ENCODE data around the gene FBXO24.

GRCh38 chr7:100626530-100627237, 40.6 kb downstream of the FBXO24 start:
- TF ChIP-seq CTCF (IDR thresholded peaks at IDR 0.05): no peak
- no peak for TF ChIP-seq POLR2AphosphoS5 (IDR thresholded peaks at IDR 0.05)
- TF ChIP-seq POLR2A (IDR thresholded peaks at IDR 0.05): no peak

Data from gastroesophageal sphincter (tissue), 3 donors.